ENCODE results near the gene HEPHL1.

- TF ChIP-seq CTCF (IDR thresholded peaks at IDR 0.05) (peak; percentile 24), EZH2 (IDR thresholded peaks at IDR 0.05) (no peak), EZH2phosphoT487 (IDR thresholded peaks at IDR 0.05) (no peak)
Observed at GRCh38 chr11:94107363-94107762, 86.2 kb downstream of the HEPHL1 start.

All from neural progenitor cell (in vitro differentiated cells).